Measurements from ENCODE around the gene RPL11.
A peak's percentile ranks its signal among the peaks of the same experiment; 100 is the strongest.

RPL11 gene

GRCh38 chr1:23742670-23743286, 51.2 kb downstream of the RPL11 start:
- ChIA-PET CTCF (interaction anchor here (1.1 to 5.7 kb wide), 5 partner anchors 9 to 51 kb away, joined by 4 to 24 read pairs (median 5); partner anchors contain the start of gene RPL11), POLR2A (interaction anchor here (1.0 to 1.2 kb wide), 3 partner anchors 11 to 35 kb away, joined by 3 to 6 read pairs (median 4); partner anchors contain the start of gene PITHD1)
- TF ChIP-seq CTCF (IDR thresholded peaks at IDR 0.05; ENCODE audit: control extremely low read depth, extremely low read depth, low read depth, missing control alignments), result no peak
- no peak for DNase-seq (ENCODE audit: extremely low spot score)

- ChIA-PET CTCF (interaction anchor here (0.7 to 5.7 kb wide), 12 partner anchors 8 to 246 kb away, joined by 3 to 25 read pairs (median 4); partner anchors contain the start of gene RPL11), POLR2A (interaction anchor here (0.7 to 1.2 kb wide), 5 partner anchors 10 to 111 kb away, joined by 3 to 6 read pairs (median 4); partner anchors contain the start of gene PITHD1)
- DNase-seq (ENCODE audit: extremely low spot score), result peak; percentile 92
- TF ChIP-seq CTCF (IDR thresholded peaks at IDR 0.05; ENCODE audit: control extremely low read depth, extremely low read depth, low read depth, missing control alignments), result no peak
Measured at GRCh38 chr1:23743287-23744152, 51.9 kb downstream of the RPL11 start, which contains the start of gene ELOA. Gene ELOA, plus strand, starts transcription at chr1:23743471. Its CDS starts 33 bp downstream, at chr1:23743504.

- ChIA-PET POLR2A (no interaction called here), CTCF (interaction anchor here (0.6 to 5.7 kb wide), 23 partner anchors 9 to 248 kb away, joined by 3 to 25 read pairs (median 4); partner anchors contain the start of genes HMGCL and RPL11)
- TF ChIP-seq CTCF (IDR thresholded peaks at IDR 0.05; ENCODE audit: control extremely low read depth, extremely low read depth, low read depth, missing control alignments), result peak; percentile 18
- peak; percentile 69 for DNase-seq (ENCODE audit: extremely low spot score)
Measured at GRCh38 chr1:23745515-23745914, 53.9 kb downstream of the RPL11 start.
